Pancreas (tissue), 10 donors: ENCODE measurements around the gene OST4. TPM values are rescaled to one million over a fixed set of nuclear protein-coding genes. Genes with fewer than 3 reads are reported as not detected.

Source experiments
- ATAC-seq, 4 donors: fragments of 200-7000 bp; cut with Tn5 transposase; one replicate each; pipeline versions ENCODE4 v1.8.0 to v1.9.1; 2020; ENCODE audit warnings: mild to moderate bottlenecking in 4 of 4, moderate library complexity in 4 of 4
- DNase-seq, 6 donors: peaks; one replicate each; pipeline ENCODE4 v3.0.0-alpha.2; 2020
- FAIRE-seq: peaks from 2 replicates; lab custom pipeline; 2012; peaks lifted over from hg19 to GRCh38; lab: Jason Lieb, UNC
- H3K27ac ChIP-seq, 4 donors: fragments of 200-600 bp; sonication (generic); 1 replicate in 3 of 4; 2 replicates in 1 of 4; pipeline versions ENCODE4 v1.5.0 to v1.8.0; 2020
- H3K27me3 ChIP-seq, 4 donors: fragments of 200-600 bp; one replicate each; pipeline ENCODE4 v1.8.0; 2021
- H3K36me3 ChIP-seq, 3 donors: fragments of 200-600 bp; sonication (generic) in 1 of 3; one replicate each; pipeline versions ENCODE4 v1.5.0 to v1.8.0; 2020 to 2021
- H3K4me1 ChIP-seq, 3 donors: fragments of 200-600 bp; one replicate each; pipeline ENCODE4 v1.8.0; 2021
- H3K4me3 ChIP-seq, 4 donors: fragments of 200-600 bp; sonication (generic) in 2 of 4; one replicate each; pipeline versions ENCODE4 v1.5.0 to v1.8.0; 2020 to 2021
- H3K9me3 ChIP-seq, 4 donors: fragments of 200-600 bp; one replicate each; pipeline ENCODE4 v1.8.0; 2021
- CTCF ChIP-seq, 4 donors: fragments of 200-600 bp; sonication (generic) in 3 of 4; IDR thresholded peaks; one replicate each; pipeline versions ENCODE4 v1.5.0 to v1.8.0; 2021; ENCODE audit warnings: antibody characterized with exemption in 4 of 4
- WGBS, 2 donors: extraction: QIAGEN DNeasy Blood & Tissue Kit; methylation state at CpG; one replicate each; pipeline ENCODE4 v1.1.7; 2013; 5-methylcytosine and 5-hydroxymethylcytosine counted together
- intact Hi-C, 3 donors: fragments of 100-400 bp; cut with DNase I; formaldehyde crosslinking; loops; one replicate each; pipeline versions ENCODE4 v1.11.1 to v1.14.2; 2022
- polyA plus RNA-seq, 2 donors: library from polyadenylated mRNA; stranded (reverse); fragments of 200-250 nt; gene quantifications; one replicate each; pipeline ENCODE4 v1.2.3, GENCODE V29; 2013
- total RNA-seq, 6 donors: library from RNA; stranded (reverse); fragmentation: NEBNext Ultra II Directional in 4 of 6; extraction: Animal tissue kit (Norgen Biotek cat#: 25700) in 4 of 6; gene quantifications; one replicate each; pipeline versions ENCODE4 v1.2.1 to v1.2.4, GENCODE V29; 2021 to 2023
- donor health status: healthy with polysubstance abuse.
- donor health status: DM: no; HTN: no; CAD: no; lungs with moderate emphysema.
- donor health status: DM: no; HTN: no; CAD: no.
- donor health status: control.
- donor health status: control.
- donor health status: Bipolar disorder and iron deficiency.
- donor health status: DM: yes; HTN: yes; CAD: no.
- donor health status: DM: no; HTN: no; CAD: no.
- donor health status: DM: no; HTN: no; CAD: no.
- donor health status: DM: yes; HTN: yes; CAD: no.

The OST4 gene
- total and polyA plus RNA-seq, 8 donors = 76.6 to 188 (median 120) TPM

GRCh38 chr2:27081984-27082772 lies 10.7 kb upstream of the OST4 start:
- no peak overlapping the region for H3K27ac ChIP-seq

DNA sequence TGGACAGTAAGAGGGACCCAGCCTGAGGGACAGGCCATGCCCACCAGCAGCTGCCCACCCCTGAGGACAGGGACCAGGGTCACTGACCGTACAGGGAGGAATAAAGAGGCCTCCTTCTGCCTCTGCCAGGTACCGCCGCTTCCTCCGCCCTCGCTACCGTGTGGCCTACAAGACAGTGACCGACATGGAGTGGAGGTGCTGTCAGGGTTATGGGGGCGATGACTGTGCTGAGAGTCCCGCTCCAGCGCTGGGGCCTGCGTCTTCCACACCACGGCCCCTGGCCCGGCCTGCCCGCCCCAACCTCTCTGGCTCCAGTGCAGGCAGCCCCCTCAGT lies 9.1 kb upstream of the OST4 start:
- no peak for TF ChIP-seq CTCF (IDR thresholded peaks at IDR 0.05)
- H3K4me3 ChIP-seq = peak overlapping the region in 1 of 4 donors; percentile 24
- DNase-seq (peak in 1 of 6 donors; percentile 74), FAIRE-seq (no peak), ATAC-seq (no peak)
- H3K36me3 ChIP-seq = no peaks in the 10 kb centered on the region
- intact Hi-C loops = loop anchor here in 1 of 3 donors (10.0 kb wide), 1 partner anchor 116 kb away; no protein-coding TSS in a partner anchor
- H3K9me3 ChIP-seq = no peaks in the 10 kb centered on the region
- H3K27me3 ChIP-seq = no peaks in the 10 kb centered on the region
- 90 to 95% methylated on average over 14 of the region's 14 CpGs for WGBS, 2 donors
- no peak overlapping the region for H3K27ac ChIP-seq
- H3K4me1 ChIP-seq = peaks cover 0 to 12% (median 0%) of the 10 kb centered on the region in 3 donors

More at GRCh38 chr2:27081984-27082772, 10.7 kb upstream of the OST4 start:
- Histone ChIP-seq H3K9me3 (no peaks in the 10 kb centered on the region), H3K4me3 (no peak overlapping the region), H3K27me3 (no peaks in the 10 kb centered on the region), H3K4me1 (peaks cover 0 to 13% (median 0%) of the 10 kb centered on the region in 3 donors), H3K36me3 (no peaks in the 10 kb centered on the region)
- FAIRE-seq = no peak
- ATAC-seq = no peak
- no peak for TF ChIP-seq CTCF (IDR thresholded peaks at IDR 0.05)
- WGBS, 2 donors = 86 to 89% methylated on average over 38 of the region's 38 CpGs
- intact Hi-C loops = loop anchor here in 1 of 3 donors (10.0 kb wide), 1 partner anchor 117 kb away; no protein-coding TSS in a partner anchor
- peak in 2 of 6 donors; percentile 51 to 81 for DNase-seq

DNA sequence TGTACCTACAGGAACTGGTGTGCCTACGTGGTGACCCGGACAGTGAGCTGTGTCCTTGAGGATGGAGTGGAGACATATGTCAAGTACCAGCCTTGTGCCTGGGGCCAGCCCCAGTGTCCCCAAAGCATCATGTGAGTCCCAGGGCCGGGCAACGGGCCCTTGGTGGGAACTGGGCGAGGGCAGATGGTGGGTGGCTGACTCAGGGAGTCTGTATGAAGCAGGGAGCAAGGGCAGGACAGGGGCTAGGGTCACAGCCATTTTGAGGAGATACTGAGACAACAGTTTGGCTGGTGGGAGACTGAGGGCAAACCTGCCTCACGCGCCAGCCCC lies 8.7 kb upstream of the OST4 start:
- Histone ChIP-seq H3K4me1 (peaks cover 0 to 8% (median 0%) of the 10 kb centered on the region in 3 donors), H3K27ac (no peak overlapping the region), H3K9me3 (no peaks in the 10 kb centered on the region), H3K36me3 (no peaks in the 10 kb centered on the region), H3K4me3 (peak overlapping the region in 1 of 4 donors; percentile 24), H3K27me3 (no peaks in the 10 kb centered on the region)
- FAIRE-seq (no peak), ATAC-seq (no peak), DNase-seq (peak in 1 of 6 donors; percentile 73)
- TF ChIP-seq CTCF (IDR thresholded peaks at IDR 0.05) = no peak
- WGBS, 2 donors = 88% methylated on average over 7 of the region's 7 CpGs
- intact Hi-C loops = loop anchor here in 1 of 3 donors (10.0 kb wide), 1 partner anchor 115 kb away; no protein-coding TSS in a partner anchor

DNA sequence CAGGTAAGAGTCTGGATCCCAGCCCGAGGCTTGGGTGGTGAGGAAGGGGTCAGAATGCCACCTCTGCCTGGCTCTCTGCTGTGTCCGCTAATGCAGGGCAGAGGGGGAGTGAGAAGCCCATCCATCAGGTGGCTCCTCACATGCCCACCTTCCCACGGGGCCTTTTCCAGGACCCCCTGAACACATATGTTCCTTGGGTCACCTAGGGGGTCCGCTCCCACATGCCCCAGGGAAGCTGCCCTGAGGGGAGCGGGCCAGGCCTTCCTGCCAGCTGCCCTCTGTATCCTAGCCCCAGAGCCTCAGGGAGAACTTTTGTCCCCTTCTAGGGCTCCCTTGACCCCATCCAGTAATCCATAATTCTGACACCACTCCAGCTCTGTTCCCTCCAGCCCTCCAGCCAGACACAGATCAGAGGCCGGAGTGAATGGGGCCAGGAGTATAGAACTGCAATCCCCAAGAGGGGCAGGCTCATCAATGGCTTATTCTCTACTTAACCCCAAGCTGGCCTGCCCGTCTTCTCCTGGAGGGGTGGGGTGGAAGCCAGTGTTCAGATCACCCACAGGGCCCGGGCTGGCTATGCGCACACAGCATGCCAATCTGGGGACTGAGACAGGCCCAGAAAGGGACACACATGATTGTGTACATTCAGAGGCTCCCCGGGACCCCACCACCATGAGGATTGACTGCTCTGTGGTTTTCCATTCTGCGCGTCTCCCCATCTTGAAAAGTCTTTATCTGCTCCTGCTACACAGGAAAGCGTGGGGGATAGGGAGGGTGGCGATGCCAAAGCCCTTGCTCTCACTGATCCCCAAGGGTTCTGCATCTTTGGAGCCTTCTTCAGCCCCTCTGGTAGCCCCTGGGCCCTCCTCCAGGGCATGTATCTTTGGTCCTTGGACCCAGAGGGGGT lies 8.0 kb upstream of the OST4 start:
- TF ChIP-seq CTCF (IDR thresholded peaks at IDR 0.05) = no peak
- intact Hi-C loops = loop anchor here in 1 of 3 donors (10.0 kb wide), 1 partner anchor 115 kb away; no protein-coding TSS in a partner anchor
- H3K36me3 ChIP-seq = no peaks in the 10 kb centered on the region
- H3K27ac ChIP-seq = no peak overlapping the region
- H3K27me3 ChIP-seq = no peaks in the 10 kb centered on the region
- no peaks in the 10 kb centered on the region for H3K9me3 ChIP-seq
- DNase-seq = peak in 1 of 6 donors; percentile 50
- no peak for FAIRE-seq
- peak overlapping the region in 2 of 4 donors; percentile 6 to 24 for H3K4me3 ChIP-seq
- H3K4me1 ChIP-seq = peaks cover 0 to 8% (median 0%) of the 10 kb centered on the region in 3 donors
- 76 to 80% methylated on average over 14 of the region's 14 CpGs for WGBS, 2 donors
- no peak for ATAC-seq
